Measurements from ENCODE around the gene FAM124B. TPM values are rescaled to one million over a fixed set of nuclear protein-coding genes. Genes with fewer than 3 reads are reported as not detected.
"Not testable (repeated sequence)": the region's sequence is repeated elsewhere in the genome, so short reads cannot be mapped to it uniquely, and the experiment has no call there.

FAM124B gene
- total RNA-seq, 2 donors from 2014 or later: 0.37 to 0.42 TPM

- Histone ChIP-seq H3K27ac (no peak overlapping the region), H3K9ac (ENCODE audit: low read depth in 2 of 2, low read length in 2 of 2) (no peak overlapping the region), H3K9me3 (no peaks in the 10 kb centered on the region), H3K4me3 (no peak overlapping the region), H3K36me3 (no peaks in the 10 kb centered on the region), H3K4me1 (no peaks in the 10 kb centered on the region), H3K27me3 (no peaks in the 10 kb centered on the region)
- TF ChIP-seq CTCF (IDR thresholded peaks at IDR 0.05): no peak
- no peak for DNase-seq
- intact Hi-C loops (cut with DNase I): no loop called here
Measured at GRCh38 chr2:224392545-224392944, 9.4 kb downstream of the FAM124B start.

GRCh38 chr2:224389317-224389716 lies 12.6 kb downstream of the FAM124B start:
- intact Hi-C loops (cut with DNase I): no loop called here
- Histone ChIP-seq H3K9ac (ENCODE audit: low read depth in 2 of 2, low read length in 2 of 2) (no peak overlapping the region), H3K27me3 (no peaks in the 10 kb centered on the region), H3K4me3 (no peak overlapping the region), H3K36me3 (no peaks in the 10 kb centered on the region), H3K4me1 (no peaks in the 10 kb centered on the region), H3K9me3 (no peaks in the 10 kb centered on the region), H3K27ac (no peak overlapping the region)
- no peak for DNase-seq
- no peak for TF ChIP-seq CTCF (IDR thresholded peaks at IDR 0.05)

- TF ChIP-seq CTCF (IDR thresholded peaks at IDR 0.05): no peak
- Histone ChIP-seq H3K27ac (no peak overlapping the region), H3K9ac (ENCODE audit: low read depth in 2 of 2, low read length in 2 of 2) (no peak overlapping the region), H3K9me3 (no peaks in the 10 kb centered on the region), H3K36me3 (no peaks in the 10 kb centered on the region), H3K27me3 (no peaks in the 10 kb centered on the region), H3K4me1 (no peaks in the 10 kb centered on the region), H3K4me3 (no peak overlapping the region)
- intact Hi-C loops (cut with DNase I): no loop called here
- no peak for DNase-seq
Measured at GRCh38 chr2:224386876-224387275, 15.0 kb downstream of the FAM124B start.

GRCh38 chr2:224382973-224383555 lies 18.8 kb downstream of the FAM124B start:
- no peaks in the 10 kb centered on the region for H3K4me1 ChIP-seq
- no peak overlapping the region for H3K4me3 ChIP-seq
- H3K27ac ChIP-seq: no peak overlapping the region
- no peak for DNase-seq
- H3K9ac ChIP-seq (ENCODE audit: low read depth in 2 of 2, low read length in 2 of 2): no peak overlapping the region
- H3K9me3 ChIP-seq: no peaks in the 10 kb centered on the region
- no peak for TF ChIP-seq CTCF (IDR thresholded peaks at IDR 0.05)
- H3K27me3 ChIP-seq: no peaks in the 10 kb centered on the region
- H3K36me3 ChIP-seq: no peaks in the 10 kb centered on the region
- intact Hi-C loops (cut with DNase I): no loop called here

GRCh38 chr2:224382280-224382647 lies 19.6 kb downstream of the FAM124B start:
- H3K9ac ChIP-seq (ENCODE audit: low read depth in 2 of 2, low read length in 2 of 2); DNase-seq; H3K4me3 ChIP-seq; H3K36me3 ChIP-seq; H3K27me3 ChIP-seq; H3K27ac ChIP-seq; H3K4me1 ChIP-seq; H3K9me3 ChIP-seq; intact Hi-C loops (cut with DNase I): not testable (repeated sequence)

- Histone ChIP-seq H3K4me3 (no peak overlapping the region), H3K9ac (ENCODE audit: low read depth in 2 of 2, low read length in 2 of 2) (no peak overlapping the region), H3K9me3 (no peaks in the 10 kb centered on the region), H3K27ac (no peak overlapping the region), H3K36me3 (no peaks in the 10 kb centered on the region), H3K4me1 (no peaks in the 10 kb centered on the region), H3K27me3 (no peaks in the 10 kb centered on the region)
- TF ChIP-seq CTCF (IDR thresholded peaks at IDR 0.05): no peak
- DNase-seq: no peak
- intact Hi-C loops (cut with DNase I): no loop called here
Measured at GRCh38 chr2:224381521-224382279, 20.2 kb downstream of the FAM124B start.

Measured in colonic mucosa (tissue), 4 donors.